H54 (cell line): ENCODE results near the gene CUL2.
"Not testable (repeated sequence)": the region's sequence is repeated elsewhere in the genome, so short reads cannot be mapped to it uniquely, and the experiment has no call there.

Experiments used
- DNase-seq: peaks from one replicate; pipeline ENCODE4 v3.0.0; 2011; ENCODE audit warnings: low spot score, mixed read lengths; ENCODE audit not compliant: insufficient read length
- FAIRE-seq: peaks from 3 replicates; lab custom pipeline; 2011; peaks lifted over from hg19 to GRCh38; lab: Jason Lieb, UNC
- POLR2A ChIP-seq: IDR thresholded peaks from 2 replicates; pipeline ENCODE4 v1.6.1; 2011; ENCODE audit warnings: low read depth, mild to moderate bottlenecking, low read length

The CUL2 gene

GRCh38 chr10:35103882-35104281 is 13.7 kb upstream of the CUL2 start:
- no peak for FAIRE-seq
- TF ChIP-seq POLR2A = no peak
- no peak for DNase-seq

GRCh38 chr10:35097510-35097909 is 7.4 kb upstream of the CUL2 start:
- no peak for DNase-seq
- FAIRE-seq = no peak
- TF ChIP-seq POLR2A = no peak

- DNase-seq = no peak
- no peak for FAIRE-seq
- no peak for TF ChIP-seq POLR2A
Observed at GRCh38 chr10:35096312-35096711, 6.2 kb upstream of the CUL2 start.

GRCh38 chr10:35092851-35093250 is 2.7 kb upstream of the CUL2 start:
- no peak for TF ChIP-seq POLR2A
- no peak for DNase-seq
- no peak for FAIRE-seq

GRCh38 chr10:35091994-35092790 is 2.1 kb upstream of the CUL2 start:
- no peak for DNase-seq
- FAIRE-seq = no peak
- TF ChIP-seq POLR2A = no peak

GRCh38 chr10:35089611-35090161 is 455 bp downstream of the CUL2 start:
- FAIRE-seq = no peak
- no peak for TF ChIP-seq POLR2A
- peak; percentile 19 for DNase-seq

- FAIRE-seq (no peak), DNase-seq (no peak)
- TF ChIP-seq POLR2A = no peak
Observed at GRCh38 chr10:35083242-35083641, 6.9 kb downstream of the CUL2 start.

GRCh38 chr10:35080261-35080660 is 9.9 kb downstream of the CUL2 start:
- FAIRE-seq, DNase-seq: not testable (repeated sequence)

GRCh38 chr10:35079763-35080162 is 10.4 kb downstream of the CUL2 start:
- TF ChIP-seq POLR2A = no peak
- FAIRE-seq (peak; percentile 96), DNase-seq (peak; percentile 22)

- no peak for TF ChIP-seq POLR2A
- FAIRE-seq = no peak
Observed at GRCh38 chr10:35079265-35079664, 10.9 kb downstream of the CUL2 start.

GRCh38 chr10:35075228-35075627 is 14.9 kb downstream of the CUL2 start:
- FAIRE-seq = no peak
- no peak for DNase-seq
- TF ChIP-seq POLR2A = no peak

More at GRCh38 chr10:35079265-35079664, 10.9 kb downstream of the CUL2 start:
- no peak for DNase-seq

- no peak for TF ChIP-seq POLR2A
- FAIRE-seq (peak; percentile 64), DNase-seq (peak; percentile 19)
Observed at GRCh38 chr10:35074266-35074665, 15.9 kb downstream of the CUL2 start.

GRCh38 chr10:35070521-35070920 is 19.6 kb downstream of the CUL2 start:
- TF ChIP-seq POLR2A = no peak
- DNase-seq (no peak), FAIRE-seq (no peak)

- TF ChIP-seq POLR2A = no peak
- no peak for DNase-seq
- FAIRE-seq = no peak
Observed at GRCh38 chr10:35063837-35064454, 26.2 kb downstream of the CUL2 start.
